GM12891 (cell line): Measurements from ENCODE around the gene DNALI1.
"Not testable (repeated sequence)": the region's sequence is repeated elsewhere in the genome, so short reads cannot be mapped to it uniquely, and the experiment has no call there.

Experiments used
- DNase-seq: peaks from one replicate; pipeline ENCODE4 v3.0.0; 2011; ENCODE audit warnings: low spot score; ENCODE audit not compliant: insufficient read length
- FAIRE-seq: peaks from 2 replicates; lab custom pipeline; 2011; peaks lifted over from hg19 to GRCh38; lab: Jason Lieb, UNC
- PAX5 ChIP-seq: IDR thresholded peaks from 2 replicates; pipeline ENCODE4 v1.6.1; 2011; ENCODE audit warnings: low read length, moderate library complexity, mild to moderate bottlenecking; ENCODE audit not compliant: insufficient read depth, severe bottlenecking
- POLR2A ChIP-seq: IDR thresholded peaks from 2 replicates; pipeline ENCODE4 v1.6.1; 2011; ENCODE audit warnings: low read depth, low read length, control low read depth
- POLR2AphosphoS5 ChIP-seq: IDR thresholded peaks from 2 replicates; pipeline ENCODE4 v1.6.1; 2011; ENCODE audit warnings: low read depth, low read length, control low read depth
- POU2F2 ChIP-seq: IDR thresholded peaks from 2 replicates; pipeline ENCODE4 v1.6.1; 2011; ENCODE audit warnings: low read depth, mild to moderate bottlenecking, control low read depth, low read length, moderate library complexity
- SPI1 ChIP-seq: IDR thresholded peaks from 2 replicates; pipeline ENCODE4 v1.6.1; 2011; ENCODE audit warnings: low read depth, low read length, control low read depth
- TAF1 ChIP-seq: IDR thresholded peaks from 2 replicates; pipeline ENCODE4 v1.6.1; 2011; ENCODE audit warnings: low read depth, low read length, control low read depth

Gene DNALI1

GRCh38 chr1:37557402-37557801 lies 662 bp downstream of the DNALI1 start:
- TF ChIP-seq POU2F2 = no peak
- TF ChIP-seq POLR2AphosphoS5 = no peak
- no peak for TF ChIP-seq PAX5
- TF ChIP-seq TAF1 = no peak
- FAIRE-seq = no peak
- no peak for DNase-seq

GRCh38 chr1:37558411-37558810 lies 1.7 kb downstream of the DNALI1 start:
- FAIRE-seq = no peak
- TF ChIP-seq POLR2A (no peak), PAX5 (no peak), SPI1 (no peak), POU2F2 (no peak), POLR2AphosphoS5 (no peak), TAF1 (no peak)
- no peak for DNase-seq

GRCh38 chr1:37559080-37559479 lies 2.3 kb downstream of the DNALI1 start:
- TF ChIP-seq POU2F2 (no peak), TAF1 (no peak), POLR2AphosphoS5 (no peak), POLR2A (no peak), SPI1 (no peak)
- no peak for FAIRE-seq
- DNase-seq = no peak

- not testable (repeated sequence) for FAIRE-seq, DNase-seq
Observed at GRCh38 chr1:37559957-37560379, 3.2 kb downstream of the DNALI1 start.

- TF ChIP-seq PAX5 (no peak), SPI1 (no peak), POU2F2 (no peak), TAF1 (no peak), POLR2A (no peak)
- FAIRE-seq (no peak), DNase-seq (no peak)
Observed at GRCh38 chr1:37560401-37561132, 3.8 kb downstream of the DNALI1 start.

GRCh38 chr1:37561133-37562132 lies 4.7 kb downstream of the DNALI1 start:
- TF ChIP-seq TAF1 (no peak), POU2F2 (no peak)
- FAIRE-seq (peak; percentile 85), DNase-seq (peak; percentile 32)

- TF ChIP-seq PAX5 (no peak), TAF1 (no peak), POLR2AphosphoS5 (no peak), POLR2A (no peak), SPI1 (no peak), POU2F2 (no peak)
- no peak for FAIRE-seq
- no peak for DNase-seq
Observed at GRCh38 chr1:37562984-37563383, 6.2 kb downstream of the DNALI1 start.

GRCh38 chr1:37564892-37565291 lies 8.2 kb downstream of the DNALI1 start:
- FAIRE-seq = no peak

GRCh38 chr1:37567023-37567422 lies 10.3 kb downstream of the DNALI1 start:
- no peak for FAIRE-seq
- DNase-seq = no peak
- no peak for TF ChIP-seq POU2F2
- TF ChIP-seq SPI1 = no peak
- TF ChIP-seq POLR2AphosphoS5 = no peak
- TF ChIP-seq POLR2A = no peak
- no peak for TF ChIP-seq PAX5
- TF ChIP-seq TAF1 = no peak

More at GRCh38 chr1:37564892-37565291, 8.2 kb downstream of the DNALI1 start:
- DNase-seq = no peak
- no peak for TF ChIP-seq PAX5
- no peak for TF ChIP-seq TAF1
- TF ChIP-seq POLR2A = no peak
- no peak for TF ChIP-seq POU2F2
- TF ChIP-seq SPI1 = no peak
- no peak for TF ChIP-seq POLR2AphosphoS5
